ENCODE data around the gene GRIA3. TPM values are rescaled to one million over a fixed set of nuclear protein-coding genes. Genes with fewer than 3 reads are reported as not detected.

GRIA3 gene
- total and polyA plus RNA-seq, 9 donors: 1.2 to 11.2 (median 4.2) TPM

DNA sequence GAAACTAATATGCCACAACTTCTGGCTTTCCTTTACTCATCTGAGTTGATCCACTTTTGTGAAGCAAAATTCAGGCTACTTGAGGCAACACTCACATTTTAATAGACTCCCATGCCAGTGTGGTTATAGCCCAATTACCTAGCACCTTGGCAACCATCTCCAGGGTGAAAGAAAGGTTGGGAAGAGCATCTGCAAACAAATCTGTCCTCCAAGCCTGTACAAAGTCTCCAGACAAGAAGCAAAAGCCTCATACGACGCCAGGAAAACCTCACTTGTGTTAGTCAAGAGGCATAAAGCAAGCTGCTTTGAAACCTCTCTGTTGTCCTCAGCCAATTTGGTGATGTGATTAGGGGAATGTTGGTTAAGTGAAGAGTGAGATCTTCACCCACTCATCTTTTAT, 302.2 kb downstream of the GRIA3 start:
- Histone ChIP-seq H3K4me1 (ENCODE audit: insufficient read depth) (no peaks in the 10 kb centered on the region), H3K36me3 (no peaks in the 10 kb centered on the region), H3K9me3 (no peaks in the 10 kb centered on the region), H3K27ac (no peak overlapping the region), H3K4me3 (no peak overlapping the region), H3K27me3 (no peaks in the 10 kb centered on the region)
- TF ChIP-seq EP300 (IDR thresholded peaks at IDR 0.05): no peak
- TF ChIP-seq POLR2A (IDR thresholded peaks at IDR 0.05): no peak
- TF ChIP-seq, protein P1, sequence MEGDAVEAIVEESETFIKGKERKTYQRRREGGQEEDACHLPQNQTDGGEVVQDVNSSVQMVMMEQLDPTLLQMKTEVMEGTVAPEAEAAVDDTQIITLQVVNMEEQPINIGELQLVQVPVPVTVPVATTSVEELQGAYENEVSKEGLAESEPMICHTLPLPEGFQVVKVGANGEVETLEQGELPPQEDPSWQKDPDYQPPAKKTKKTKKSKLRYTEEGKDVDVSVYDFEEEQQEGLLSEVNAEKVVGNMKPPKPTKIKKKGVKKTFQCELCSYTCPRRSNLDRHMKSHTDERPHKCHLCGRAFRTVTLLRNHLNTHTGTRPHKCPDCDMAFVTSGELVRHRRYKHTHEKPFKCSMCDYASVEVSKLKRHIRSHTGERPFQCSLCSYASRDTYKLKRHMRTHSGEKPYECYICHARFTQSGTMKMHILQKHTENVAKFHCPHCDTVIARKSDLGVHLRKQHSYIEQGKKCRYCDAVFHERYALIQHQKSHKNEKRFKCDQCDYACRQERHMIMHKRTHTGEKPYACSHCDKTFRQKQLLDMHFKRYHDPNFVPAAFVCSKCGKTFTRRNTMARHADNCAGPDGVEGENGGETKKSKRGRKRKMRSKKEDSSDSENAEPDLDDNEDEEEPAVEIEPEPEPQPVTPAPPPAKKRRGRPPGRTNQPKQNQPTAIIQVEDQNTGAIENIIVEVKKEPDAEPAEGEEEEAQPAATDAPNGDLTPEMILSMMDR (IDR thresholded peaks at IDR 0.05): no peak
- intact Hi-C loops (cut with DNase I): no loop called here
- WGBS, 3 donors: 58 to 73% (median 65%) methylated on average over 2 of the region's 2 CpGs
- no peak for DNase-seq

DNA sequence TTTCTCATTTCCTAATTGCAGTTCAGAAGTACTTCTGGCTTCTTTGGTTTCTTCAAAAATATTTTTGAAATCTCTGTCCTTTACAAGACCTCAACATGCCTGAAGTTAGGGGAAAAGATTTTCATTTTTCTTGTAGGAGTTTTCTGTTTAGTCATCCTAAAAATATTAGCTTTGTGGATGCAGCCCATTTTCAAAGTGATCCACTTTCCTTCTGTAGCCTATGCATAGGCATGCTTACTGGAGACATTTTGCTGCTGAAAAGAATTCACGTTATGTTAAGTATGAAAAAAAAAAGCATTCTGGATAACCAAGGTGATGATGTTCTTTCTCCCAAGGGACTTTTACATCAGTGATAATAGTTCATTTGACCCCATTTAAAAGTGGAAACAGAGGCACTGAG, 303.2 kb downstream of the GRIA3 start:
- no peaks in the 10 kb centered on the region for H3K9me3 ChIP-seq
- no peaks in the 10 kb centered on the region for H3K4me1 ChIP-seq (ENCODE audit: insufficient read depth)
- TF ChIP-seq, protein P1 (IDR thresholded peaks at IDR 0.05): no peak
- no peak for TF ChIP-seq EP300 (IDR thresholded peaks at IDR 0.05)
- no peak for TF ChIP-seq POLR2A (IDR thresholded peaks at IDR 0.05)
- H3K27ac ChIP-seq: no peak overlapping the region
- no peaks in the 10 kb centered on the region for H3K27me3 ChIP-seq
- H3K36me3 ChIP-seq: no peaks in the 10 kb centered on the region
- H3K4me3 ChIP-seq: no peak overlapping the region
- no peak for DNase-seq
- WGBS, 3 donors: 55 to 64% (median 60%) methylated on average over 1 of the region's 1 CpG
- intact Hi-C loops (cut with DNase I): no loop called here

DNA sequence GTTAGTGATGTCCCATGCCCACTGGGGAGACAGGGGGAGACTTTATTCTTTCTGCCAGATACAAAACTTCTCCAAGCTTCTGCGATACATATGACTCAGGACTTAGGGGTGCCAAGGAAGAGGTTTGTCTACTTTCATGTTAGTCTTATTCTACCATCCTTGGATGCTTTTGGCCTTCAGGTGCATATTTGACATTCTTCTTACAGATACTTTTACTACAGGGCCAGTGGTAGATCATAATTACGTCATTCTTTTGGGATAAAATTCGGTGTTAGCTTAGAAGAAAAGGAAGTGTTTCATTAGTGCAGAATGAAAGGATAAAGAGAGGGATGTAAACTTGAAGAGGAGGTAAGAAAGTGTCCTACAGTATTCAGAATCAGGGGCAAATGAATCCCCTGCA, 303.6 kb downstream of the GRIA3 start:
- Histone ChIP-seq H3K4me1 (ENCODE audit: insufficient read depth) (no peaks in the 10 kb centered on the region), H3K27ac (no peak overlapping the region), H3K36me3 (no peaks in the 10 kb centered on the region), H3K4me3 (no peak overlapping the region), H3K27me3 (no peaks in the 10 kb centered on the region), H3K9me3 (no peaks in the 10 kb centered on the region)
- WGBS, 3 donors: 58 to 70% (median 65%) methylated on average over 3 of the region's 3 CpGs
- intact Hi-C loops (cut with DNase I): no loop called here
- TF ChIP-seq EP300 (IDR thresholded peaks at IDR 0.05): no peak
- TF ChIP-seq, protein P1 (IDR thresholded peaks at IDR 0.05): no peak
- TF ChIP-seq POLR2A (IDR thresholded peaks at IDR 0.05): no peak
- DNase-seq: no peak

DNA sequence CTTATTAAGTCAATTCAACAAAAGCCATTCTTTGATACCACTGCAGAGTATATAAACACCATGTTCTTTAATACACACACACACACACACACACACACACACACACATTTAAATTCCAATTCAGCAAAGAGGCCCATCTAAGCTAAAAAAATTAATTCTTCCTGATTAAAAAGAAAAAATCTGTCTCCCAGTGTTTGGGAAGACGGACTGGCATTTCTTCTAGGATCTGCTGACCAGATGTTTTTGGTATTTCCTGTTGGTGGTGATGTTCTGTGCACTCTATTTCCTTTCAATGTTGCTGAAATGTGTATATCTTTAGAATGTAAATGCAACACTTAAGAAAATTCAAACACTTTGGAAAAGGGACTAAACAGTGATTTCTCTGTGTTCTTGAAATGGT, 304.9 kb downstream of the GRIA3 start:
- Histone ChIP-seq H3K9me3 (no peaks in the 10 kb centered on the region), H3K36me3 (no peaks in the 10 kb centered on the region), H3K4me1 (ENCODE audit: insufficient read depth) (no peaks in the 10 kb centered on the region), H3K4me3 (no peak overlapping the region), H3K27ac (no peak overlapping the region), H3K27me3 (no peaks in the 10 kb centered on the region)
- WGBS, 3 donors: 17 to 23% (median 18%) methylated on average over 1 of the region's 1 CpG
- intact Hi-C loops (cut with DNase I): no loop called here
- TF ChIP-seq EP300 (IDR thresholded peaks at IDR 0.05): no peak
- TF ChIP-seq, protein P1 (IDR thresholded peaks at IDR 0.05): no peak
- TF ChIP-seq POLR2A (IDR thresholded peaks at IDR 0.05): no peak
- DNase-seq: no peak

DNA sequence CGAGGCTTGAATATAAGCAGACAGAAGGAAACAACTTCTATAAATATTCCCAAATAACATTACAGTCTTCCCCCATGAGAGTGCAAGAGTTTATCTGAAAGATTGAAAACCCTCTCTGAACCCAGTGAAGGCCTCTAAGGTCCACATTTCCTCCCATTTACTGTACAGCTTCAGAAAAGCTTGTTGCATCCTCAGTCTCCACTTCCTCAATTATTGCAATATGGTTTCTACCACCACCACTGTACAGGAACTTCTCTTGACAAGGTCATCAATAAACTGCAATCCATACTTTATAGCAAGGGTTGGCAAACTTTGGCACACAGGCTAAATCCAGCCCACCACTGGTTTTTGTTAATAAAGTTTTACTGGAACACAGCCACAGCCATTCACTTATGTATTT, 309.8 kb downstream of the GRIA3 start:
- intact Hi-C loops (cut with DNase I): no loop called here
- WGBS, 3 donors: 24 to 36% (median 35%) methylated on average over 1 of the region's 1 CpG
- Histone ChIP-seq H3K9me3 (no peaks in the 10 kb centered on the region), H3K4me3 (no peak overlapping the region), H3K27ac (no peak overlapping the region), H3K27me3 (no peaks in the 10 kb centered on the region), H3K36me3 (no peaks in the 10 kb centered on the region), H3K4me1 (ENCODE audit: insufficient read depth) (no peaks in the 10 kb centered on the region)
- DNase-seq: no peak
- no peak for TF ChIP-seq EP300 (IDR thresholded peaks at IDR 0.05)
- TF ChIP-seq, protein P1 (IDR thresholded peaks at IDR 0.05): no peak
- TF ChIP-seq POLR2A (IDR thresholded peaks at IDR 0.05): no peak
